ENCODE data around the gene LRFN3. TPM values are rescaled to one million over a fixed set of nuclear protein-coding genes. Genes with fewer than 3 reads are reported as not detected.
A peak's percentile ranks its signal among the peaks of the same experiment; 100 is the strongest.
"Not testable (repeated sequence)": the region's sequence is repeated elsewhere in the genome, so short reads cannot be mapped to it uniquely, and the experiment has no call there.

The LRFN3 gene
- total RNA-seq, 1 donor from 2014 or later = 6.3 TPM

DNA sequence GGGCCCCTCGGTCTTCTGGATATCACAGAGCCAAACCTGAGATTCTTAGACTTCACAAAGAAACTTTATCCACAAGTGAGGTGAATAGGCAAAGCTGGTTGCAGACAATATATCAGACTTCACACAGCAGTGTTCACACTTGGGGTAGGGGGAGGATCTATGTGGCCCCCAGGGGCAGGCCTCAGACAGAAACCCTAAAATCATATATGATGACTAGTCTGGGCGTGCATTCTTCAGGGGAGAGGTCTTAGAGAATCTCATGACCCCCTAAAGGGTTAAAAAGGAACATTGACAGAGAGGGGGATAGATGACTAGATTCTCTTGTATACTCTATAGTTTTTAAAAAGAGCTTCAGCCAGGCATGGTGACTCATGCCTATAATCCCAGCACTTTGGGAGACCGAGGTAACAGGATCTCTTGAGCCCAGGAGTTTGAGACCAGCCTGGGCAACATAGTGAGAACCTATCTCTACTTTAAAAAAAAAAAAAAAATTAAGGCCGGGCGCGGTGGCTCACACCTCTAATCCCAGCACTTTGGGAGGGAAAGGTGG is 30.9 kb upstream of the LRFN3 start:
- no peak for DNase-seq (ENCODE audit: low read depth)

GRCh38 chr19:35907377-35907745 is 28.8 kb upstream of the LRFN3 start:
- DNase-seq (ENCODE audit: low read depth) = no peak

DNA sequence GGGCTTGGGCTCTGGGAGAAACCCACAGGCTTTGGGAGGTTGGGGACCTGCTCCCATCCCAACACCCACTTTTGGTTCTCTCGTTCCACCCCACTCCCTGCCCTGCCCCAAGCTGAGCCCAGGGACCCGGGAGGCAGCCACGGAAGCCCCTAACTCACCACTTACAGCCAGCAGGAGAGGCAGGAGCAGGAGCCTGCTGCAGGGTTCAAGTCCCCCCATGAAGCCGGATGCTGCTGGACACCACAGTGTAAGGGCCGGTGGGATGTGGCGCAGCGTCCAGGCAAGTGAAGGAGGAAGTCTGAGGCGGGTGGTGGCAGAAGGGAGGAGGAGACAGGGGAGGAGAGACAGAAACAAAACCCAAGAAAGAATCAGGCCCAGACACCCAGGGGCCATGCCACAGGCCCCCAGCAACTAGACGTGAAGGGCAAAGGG is 28.1 kb upstream of the LRFN3 start, which contains the start of gene TYROBP:
TYROBP (minus strand) TSS at position 286 of the 432 bp plus-strand sequence; CDS start at position 219, 67 bp downstream.
- no peak for DNase-seq (ENCODE audit: low read depth)

GRCh38 chr19:35908973-35909683 is 27.0 kb upstream of the LRFN3 start:
- no peak for DNase-seq (ENCODE audit: low read depth)

- no peak for DNase-seq (ENCODE audit: low read depth)
Measured at GRCh38 chr19:35909684-35910035, 26.5 kb upstream of the LRFN3 start.

DNA sequence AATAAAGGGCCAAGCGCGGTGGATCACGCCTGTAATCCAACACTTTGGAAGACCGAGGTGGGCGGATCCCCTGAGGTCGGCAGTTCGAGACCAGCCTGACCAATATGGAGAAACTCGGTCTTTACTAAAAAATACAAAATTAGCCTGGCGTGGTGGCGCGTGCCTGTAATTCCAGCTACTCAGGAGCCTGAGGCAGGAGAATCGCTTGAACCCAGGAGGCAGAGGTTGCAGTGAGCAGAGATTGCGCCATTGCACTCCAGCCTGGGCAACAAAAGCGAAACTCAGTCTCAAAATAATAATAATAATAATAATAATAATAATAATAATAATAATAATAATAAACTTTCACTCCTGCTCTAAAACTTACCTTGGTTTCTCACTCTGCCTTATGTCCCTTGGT is 25.8 kb upstream of the LRFN3 start:
- not testable (repeated sequence) for DNase-seq (ENCODE audit: low read depth)

DNA sequence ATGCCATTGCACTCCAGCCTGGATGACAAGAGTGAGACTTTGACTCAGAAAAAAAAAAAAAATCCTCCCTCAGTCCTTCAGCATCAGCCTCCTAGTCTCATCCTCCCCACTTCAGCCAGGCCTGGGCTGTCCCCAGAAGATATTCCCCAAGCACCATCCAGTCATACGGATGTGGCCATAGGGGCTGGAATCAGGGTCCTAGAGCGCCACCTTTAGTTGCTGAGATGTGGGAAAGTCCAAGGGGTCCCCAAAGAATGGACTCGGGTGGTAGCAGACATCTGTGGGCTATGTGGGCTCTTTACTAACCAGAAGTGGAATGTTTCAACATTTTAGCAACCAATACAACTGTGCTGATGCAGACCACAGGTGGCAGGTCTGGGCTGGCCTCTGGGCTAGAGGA is 25.0 kb upstream of the LRFN3 start:
- DNase-seq (ENCODE audit: low read depth) = no peak

GRCh38 chr19:35911790-35912189 is 24.4 kb upstream of the LRFN3 start:
- DNase-seq (ENCODE audit: low read depth) = peak; percentile 88

DNA sequence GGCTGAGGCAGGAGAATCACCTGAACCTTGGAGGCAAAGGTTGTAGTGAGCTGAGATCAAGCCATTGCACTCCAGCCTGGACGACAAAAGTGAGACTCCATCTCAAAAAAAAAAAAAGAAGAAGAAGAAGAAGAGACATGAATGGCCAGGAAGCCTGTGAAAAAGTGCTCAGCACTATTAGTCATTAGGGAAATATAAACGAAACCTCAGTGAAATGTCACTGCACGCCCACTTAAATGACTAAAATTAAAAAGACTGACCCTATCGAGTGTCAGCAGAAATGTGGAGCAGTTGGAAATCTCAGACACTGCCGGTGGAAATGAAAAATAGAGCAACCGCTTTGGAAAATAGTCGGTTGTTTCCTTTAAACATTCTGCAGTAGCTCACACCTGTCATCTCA is 22.6 kb upstream of the LRFN3 start:
- DNase-seq (ENCODE audit: low read depth) = no peak

- DNase-seq (ENCODE audit: low read depth) = no peak
Measured at GRCh38 chr19:35915443-35915842, 20.7 kb upstream of the LRFN3 start.

DNA sequence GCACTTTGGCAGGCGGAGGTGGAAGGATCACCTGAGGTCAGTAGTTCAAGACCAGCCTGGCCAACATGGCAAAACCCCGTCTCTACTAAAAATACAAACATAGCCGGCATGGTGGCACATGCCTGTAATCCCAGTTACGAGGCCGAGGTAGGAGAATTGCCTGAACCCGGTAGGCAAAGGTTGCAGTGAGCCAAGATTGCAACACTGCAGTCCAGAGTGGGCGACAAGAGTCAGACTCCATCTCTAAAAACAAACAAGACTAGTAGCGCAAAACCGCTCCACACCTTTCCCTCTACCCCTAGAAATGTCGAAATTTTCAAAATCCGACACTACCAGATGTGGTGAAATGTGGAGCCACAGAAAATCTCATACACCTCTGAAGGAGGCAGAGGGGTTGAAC is 16.9 kb upstream of the LRFN3 start:
- no peak for DNase-seq (ENCODE audit: low read depth)

DNA sequence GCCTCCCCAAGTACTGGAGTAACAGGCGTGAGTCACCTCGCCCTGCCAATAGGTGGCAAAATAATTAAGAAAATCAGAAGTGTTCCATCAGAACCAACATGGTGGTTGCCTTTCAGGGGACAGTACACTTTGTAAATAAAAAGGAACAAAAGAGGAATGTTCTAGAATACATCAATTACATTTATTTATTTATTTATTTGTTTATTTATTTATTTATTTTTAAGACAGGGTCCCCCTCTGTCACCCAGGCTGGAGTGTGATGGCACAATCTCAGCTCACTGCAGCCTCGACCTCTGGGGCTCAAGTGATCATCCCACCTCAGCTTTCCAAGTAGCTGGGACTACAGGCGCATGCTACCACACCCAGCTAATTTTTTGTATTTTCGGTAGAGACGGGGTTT is 15.2 kb upstream of the LRFN3 start:
- DNase-seq (ENCODE audit: low read depth) = no peak

- no peak for DNase-seq (ENCODE audit: low read depth)
Measured at GRCh38 chr19:35925501-35925900, 10.7 kb upstream of the LRFN3 start.

DNA sequence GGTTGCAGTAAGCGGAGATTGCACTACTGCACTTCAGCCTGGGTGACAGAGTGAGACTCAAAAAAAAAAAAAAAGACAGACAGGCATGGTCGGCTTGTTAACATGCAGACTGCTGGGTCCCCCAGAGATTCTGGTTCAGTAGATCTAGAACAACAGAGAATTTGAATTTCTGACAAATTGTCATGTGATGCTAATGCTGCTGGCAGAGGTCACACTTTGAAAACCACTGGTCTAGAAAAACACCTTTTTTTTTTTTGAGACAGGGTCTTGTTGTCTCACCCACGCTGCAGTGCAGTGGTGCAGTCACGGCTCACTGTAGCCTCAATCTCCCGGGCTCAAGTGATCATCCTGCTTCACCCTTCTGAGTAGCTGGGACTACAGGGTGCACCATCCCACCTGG is 7.7 kb upstream of the LRFN3 start:
- DNase-seq (ENCODE audit: low read depth) = peak; percentile 34

DNA sequence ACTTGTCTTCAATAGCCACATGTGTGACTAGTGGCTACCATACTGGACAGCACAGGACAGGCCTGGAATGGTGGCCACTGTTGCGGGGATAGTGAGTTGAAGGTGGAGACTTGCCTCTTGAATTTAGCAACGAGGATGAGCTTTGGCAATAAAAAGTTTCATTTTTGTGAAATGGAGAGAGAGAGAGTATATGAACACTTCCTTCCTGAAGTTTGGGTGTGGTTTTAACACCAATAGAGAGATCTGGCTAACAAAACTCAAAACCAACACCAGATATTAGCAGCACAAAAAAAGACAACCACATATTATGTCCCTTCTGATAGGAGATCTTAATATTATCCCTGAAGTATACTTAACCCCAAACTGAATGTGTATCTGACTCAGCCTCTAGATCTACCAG is 6.3 kb upstream of the LRFN3 start:
- no peak for DNase-seq (ENCODE audit: low read depth)

GRCh38 chr19:35931161-35931873 is 4.9 kb upstream of the LRFN3 start:
- peak; percentile 97 for DNase-seq (ENCODE audit: low read depth)

DNA sequence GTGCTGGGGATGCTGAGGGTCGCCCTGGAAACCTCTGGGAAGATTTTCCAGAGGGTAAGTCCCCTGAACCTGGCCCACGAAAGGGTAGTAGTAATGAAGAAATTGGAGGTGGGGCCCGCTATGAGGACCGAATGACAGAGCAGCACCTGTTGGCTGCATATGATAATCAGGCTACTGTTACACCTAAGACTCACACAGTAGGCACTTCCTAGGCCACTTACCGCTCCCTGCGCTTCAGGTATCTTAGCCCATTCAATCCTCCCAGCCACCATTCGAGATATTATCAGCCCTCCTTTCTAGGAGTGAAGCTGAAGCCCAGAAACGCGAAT is 4.3 kb upstream of the LRFN3 start:
- no peak for DNase-seq (ENCODE audit: low read depth)

DNA sequence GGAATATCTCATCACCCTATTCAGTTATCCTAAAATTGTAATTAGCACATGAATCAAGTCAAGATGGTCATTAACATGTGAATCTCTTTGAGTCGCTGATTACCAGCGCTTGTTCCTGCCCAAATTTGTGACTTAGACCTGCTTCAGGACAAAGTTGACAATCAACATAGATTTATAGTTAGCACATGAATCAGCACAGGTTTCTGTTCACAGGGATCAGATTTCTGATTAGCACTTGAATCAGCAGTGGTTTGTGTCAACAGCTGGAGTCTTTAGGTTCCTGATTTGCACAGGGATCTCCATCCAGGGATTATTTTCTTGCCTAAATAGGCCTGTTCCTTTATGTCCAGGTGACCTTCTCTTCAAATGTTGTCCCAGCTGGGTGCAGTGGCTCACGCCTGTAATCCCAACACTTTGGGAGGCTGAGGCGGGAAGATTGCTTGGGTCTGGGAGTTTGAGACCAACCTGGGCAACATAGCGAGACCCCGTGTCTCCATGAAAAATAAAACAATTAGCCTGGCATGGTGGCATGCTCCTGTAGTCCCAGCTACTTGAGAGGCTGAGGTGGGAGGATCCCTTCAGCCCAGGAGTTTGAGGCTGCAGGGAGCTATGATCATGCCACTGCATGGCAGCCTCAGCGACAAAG is 3.8 kb upstream of the LRFN3 start:
- DNase-seq (ENCODE audit: low read depth) = no peak

DNA sequence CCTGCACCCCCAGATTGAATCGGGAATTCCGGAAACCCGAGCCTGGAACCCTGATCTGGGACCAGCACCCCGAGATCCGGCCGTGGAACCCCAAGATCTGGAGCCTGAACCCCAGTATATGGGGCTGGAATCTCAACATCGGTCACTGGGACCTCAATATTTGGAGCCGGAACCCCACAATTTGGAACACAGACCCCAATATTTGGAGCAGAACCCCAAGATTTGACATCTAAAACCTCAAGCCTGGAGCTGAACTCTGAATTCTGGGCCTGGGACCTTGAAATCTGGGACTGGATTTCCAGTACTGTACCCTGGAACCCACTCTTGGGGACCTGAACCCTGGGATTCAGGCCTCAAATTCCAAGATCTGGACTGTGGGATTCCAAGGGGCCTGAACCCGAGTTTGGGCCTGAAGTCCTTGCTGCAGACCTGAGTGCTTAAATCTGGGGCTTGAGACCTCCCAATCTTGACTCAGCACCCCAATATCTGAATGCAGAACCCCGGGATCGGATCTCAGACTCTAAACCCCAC is 629 bp downstream of the LRFN3 start:
- DNase-seq (ENCODE audit: low read depth) = no peak

- DNase-seq (ENCODE audit: low read depth) = no peak
Measured at GRCh38 chr19:35937345-35938281, 1.4 kb downstream of the LRFN3 start.
